ENCODE measurements around the gene APCDD1L.

The APCDD1L gene

GRCh38 chr20:58504566-58504965 is 10.6 kb downstream of the APCDD1L start:
- no peak overlapping the region for H3K4me3 ChIP-seq (ENCODE audit: low read depth, low read length)
- POLR2A ChIA-PET: no interaction called here
- DNase-seq (ENCODE audit: low read depth, low spot score): no peak
- CTCF ChIA-PET: no interaction called here
- TF ChIP-seq CTCF (IDR thresholded peaks at IDR 0.05; ENCODE audit: insufficient read depth, low read length, missing control alignments): no peak

GRCh38 chr20:58503668-58504067 is 11.5 kb downstream of the APCDD1L start:
- no peak overlapping the region for H3K4me3 ChIP-seq (ENCODE audit: low read depth, low read length)
- DNase-seq (ENCODE audit: low read depth, low spot score): no peak
- CTCF ChIA-PET: interaction anchor here (2.3 kb wide), 1 partner anchor 11 kb away, joined by 7 read pairs; the partner anchor contains the start of gene APCDD1L
- no peak for TF ChIP-seq CTCF (IDR thresholded peaks at IDR 0.05; ENCODE audit: insufficient read depth, low read length, missing control alignments)
- POLR2A ChIA-PET: interaction anchor here (1.7 kb wide), 1 partner anchor 148 kb away, joined by 4 read pairs; the partner anchor contains the start of gene STX16

GRCh38 chr20:58500256-58500655 is 14.9 kb downstream of the APCDD1L start:
- CTCF ChIA-PET: interaction anchor here (1.3 to 1.5 kb wide), 4 partner anchors 9 to 340 kb away, joined by 3 read pairs; no protein-coding TSS in a partner anchor
- no peak overlapping the region for H3K4me3 ChIP-seq (ENCODE audit: low read depth, low read length)
- POLR2A ChIA-PET: no interaction called here
- TF ChIP-seq CTCF (IDR thresholded peaks at IDR 0.05; ENCODE audit: insufficient read depth, low read length, missing control alignments): no peak
- no peak for DNase-seq (ENCODE audit: low read depth, low spot score)

GRCh38 chr20:58498470-58499068 is 16.6 kb downstream of the APCDD1L start:
- TF ChIP-seq CTCF (IDR thresholded peaks at IDR 0.05; ENCODE audit: insufficient read depth, low read length, missing control alignments): no peak
- POLR2A ChIA-PET: no interaction called here
- H3K4me3 ChIP-seq (ENCODE audit: low read depth, low read length): no peak overlapping the region
- DNase-seq (ENCODE audit: low read depth, low spot score): no peak
- CTCF ChIA-PET: interaction anchor here (1.6 to 1.8 kb wide), 3 partner anchors 9 to 11 kb away, joined by 3 to 4 read pairs (median 4); no protein-coding TSS in a partner anchor

- no peak overlapping the region for H3K4me3 ChIP-seq (ENCODE audit: low read depth, low read length)
- ChIA-PET CTCF (interaction anchor here (0.9 to 1.8 kb wide), 4 partner anchors 9 to 354 kb away, joined by 3 to 4 read pairs (median 4); partner anchors contain the start of gene GNAS), POLR2A (no interaction called here)
- TF ChIP-seq CTCF (IDR thresholded peaks at IDR 0.05; ENCODE audit: insufficient read depth, low read length, missing control alignments): no peak
- DNase-seq (ENCODE audit: low read depth, low spot score): no peak
Observed at GRCh38 chr20:58497724-58498469, 17.3 kb downstream of the APCDD1L start.

GRCh38 chr20:58497076-58497641 is 18.0 kb downstream of the APCDD1L start:
- POLR2A ChIA-PET: no interaction called here
- no peak for DNase-seq (ENCODE audit: low read depth, low spot score)
- no peak for TF ChIP-seq CTCF (IDR thresholded peaks at IDR 0.05; ENCODE audit: insufficient read depth, low read length, missing control alignments)
- CTCF ChIA-PET: interaction anchor here (0.9 to 1.7 kb wide), 3 partner anchors 10 to 355 kb away, joined by 3 to 4 read pairs (median 3); partner anchors contain the start of gene GNAS
- H3K4me3 ChIP-seq (ENCODE audit: low read depth, low read length): no peak overlapping the region

Data from AG04449 (cell line).